Activated naive CD4-positive, alpha-beta T cell (primary cell): ENCODE measurements around the gene POLE2.
"Not testable (repeated sequence)": the region's sequence is repeated elsewhere in the genome, so short reads cannot be mapped to it uniquely, and the experiment has no call there.

Experiments used
- DNase-seq, 4 experiments: peaks; one replicate each; lab custom pipeline; 2025; lab: John Stamatoyannopoulos, UW

Gene POLE2

DNA sequence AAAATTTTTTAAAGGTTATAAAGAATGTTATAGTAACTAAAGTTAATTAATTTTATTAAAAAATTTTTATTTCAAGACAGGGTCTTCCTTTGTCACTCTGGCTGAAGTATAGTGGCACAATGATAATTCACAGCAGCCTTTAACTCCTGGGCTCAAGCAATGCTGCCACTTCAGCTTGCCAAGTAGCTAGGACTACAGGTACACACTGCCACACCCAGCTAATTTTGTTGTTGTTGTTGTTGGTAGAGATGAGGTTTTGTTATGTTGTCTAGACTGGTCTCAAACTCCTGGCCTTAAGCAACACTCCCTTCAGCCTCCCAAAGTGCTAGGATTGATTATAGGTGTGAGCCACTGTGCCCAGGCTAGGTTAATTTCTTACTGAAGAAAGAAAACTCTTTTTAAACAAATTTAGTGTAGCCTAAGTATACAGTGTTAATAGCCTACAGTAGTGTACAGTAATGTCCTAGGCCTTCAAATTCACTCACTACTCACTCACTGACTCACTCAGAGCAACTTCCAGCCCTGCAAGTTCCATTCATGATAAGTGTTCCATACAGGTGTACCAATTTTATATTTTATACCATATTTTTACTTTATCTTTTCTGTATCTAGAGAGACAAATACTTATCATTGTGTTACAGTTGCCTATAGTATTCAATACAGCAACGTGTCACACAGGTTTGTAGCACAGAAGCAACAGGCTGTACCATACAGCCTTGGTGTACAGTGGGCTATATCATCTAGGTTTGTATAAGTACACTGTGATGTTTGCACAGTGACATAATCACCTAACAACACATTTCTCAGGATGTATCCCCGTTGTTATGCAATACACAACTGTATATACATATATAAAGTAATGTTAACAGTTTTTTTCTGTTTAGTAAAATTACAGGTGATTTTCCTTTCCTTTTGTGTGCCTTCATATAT, 28.2 kb downstream of the POLE2 start:
- no peak for DNase-seq

DNA sequence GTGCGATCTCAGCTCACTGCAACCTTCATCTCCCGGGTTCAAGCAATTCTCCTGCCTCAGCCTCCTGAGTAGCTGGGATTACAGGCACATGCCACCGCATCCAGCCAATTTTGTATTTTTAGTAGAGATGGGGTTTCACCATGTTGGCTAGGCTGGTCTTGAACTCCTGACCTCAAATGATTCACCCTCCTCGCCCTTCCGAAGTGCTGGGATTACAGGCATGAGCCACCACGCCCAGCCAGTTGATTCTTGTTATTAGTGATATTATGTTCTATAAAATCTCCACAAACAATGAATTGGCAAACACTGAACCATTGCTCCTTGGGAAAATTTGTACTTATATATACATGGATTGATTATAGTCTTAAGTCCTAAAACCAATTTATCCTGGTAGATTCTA, 30.5 kb downstream of the POLE2 start:
- not testable (repeated sequence) for DNase-seq

DNA sequence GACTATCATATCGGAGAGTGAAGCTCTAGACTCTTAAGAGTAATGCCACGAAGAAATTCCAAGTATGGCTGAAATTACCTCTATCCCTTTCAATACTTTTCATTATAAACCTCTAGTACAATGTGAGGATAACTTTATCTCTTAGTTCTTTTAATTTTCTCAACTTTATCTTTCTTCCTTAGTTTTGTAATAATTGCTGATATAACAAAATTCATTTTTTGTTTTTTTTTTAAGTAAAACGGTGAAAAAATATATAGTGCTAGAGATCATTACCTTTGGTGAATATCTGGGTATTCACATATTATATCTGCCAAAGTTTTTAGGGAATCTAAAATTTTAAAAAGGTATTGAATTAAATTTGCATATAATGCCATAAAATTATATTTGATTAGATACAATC, 33.5 kb downstream of the POLE2 start:
- no peak for DNase-seq

DNA sequence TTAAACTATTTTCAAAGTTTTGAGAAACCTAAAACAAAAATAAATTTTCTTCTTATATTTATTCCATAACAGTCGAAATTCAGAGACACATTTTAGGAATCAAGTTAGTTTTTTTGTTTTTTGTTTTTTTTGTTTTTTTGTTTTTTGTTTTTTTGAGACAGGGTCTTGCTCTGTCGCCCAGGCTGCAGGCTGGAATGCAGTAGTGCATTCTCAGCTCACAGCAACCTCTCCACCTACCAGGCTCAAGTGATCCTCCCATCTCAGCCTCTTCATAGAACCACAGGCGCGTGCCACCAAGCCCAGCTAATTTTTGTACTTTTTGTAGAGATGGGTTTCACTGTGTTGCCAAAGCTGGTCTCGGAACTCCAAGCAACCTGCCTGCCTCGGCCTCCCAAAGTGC, 34.5 kb downstream of the POLE2 start:
- no peak for DNase-seq

DNA sequence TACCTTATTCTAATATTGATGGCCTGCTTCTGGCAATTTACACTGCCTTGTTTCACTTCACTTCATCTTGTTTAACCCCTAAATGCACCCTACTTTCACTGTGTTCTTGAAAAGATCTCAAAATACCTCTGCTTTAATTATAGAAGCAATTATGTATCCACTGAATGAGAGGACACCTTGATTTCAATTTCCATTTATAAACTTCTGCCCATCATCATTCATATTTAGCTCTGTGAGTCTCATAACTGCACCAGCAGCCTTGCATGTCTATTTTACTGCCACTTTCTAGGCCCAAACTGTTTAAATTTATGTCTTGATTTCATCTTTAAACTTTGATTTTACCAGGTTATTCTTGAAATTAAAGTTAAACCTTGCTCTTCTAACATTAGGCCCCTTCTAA, 45.9 kb downstream of the POLE2 start:
- DNase-seq: no peak

DNA sequence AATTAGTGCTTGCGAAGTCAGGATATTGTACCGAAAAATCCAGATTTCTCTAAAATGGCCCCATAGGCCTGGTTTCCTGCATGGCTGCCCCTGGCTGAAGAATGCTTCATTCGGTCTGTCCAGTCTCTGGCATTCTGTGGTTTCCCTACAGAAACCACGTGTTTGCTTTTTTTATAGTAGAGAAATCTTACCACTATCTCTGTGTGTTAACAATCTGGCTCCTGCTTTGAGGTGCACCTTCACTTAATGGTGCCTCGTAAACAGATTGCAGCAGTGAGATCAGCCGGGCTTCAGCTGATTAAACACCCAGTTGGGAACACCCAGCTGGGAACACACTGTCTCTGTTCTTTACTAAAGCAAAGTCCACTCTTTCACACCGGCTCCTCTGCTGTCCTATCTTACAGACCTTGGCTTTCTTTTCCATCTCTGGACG, 46.3 kb downstream of the POLE2 start:
- DNase-seq: no peak

DNA sequence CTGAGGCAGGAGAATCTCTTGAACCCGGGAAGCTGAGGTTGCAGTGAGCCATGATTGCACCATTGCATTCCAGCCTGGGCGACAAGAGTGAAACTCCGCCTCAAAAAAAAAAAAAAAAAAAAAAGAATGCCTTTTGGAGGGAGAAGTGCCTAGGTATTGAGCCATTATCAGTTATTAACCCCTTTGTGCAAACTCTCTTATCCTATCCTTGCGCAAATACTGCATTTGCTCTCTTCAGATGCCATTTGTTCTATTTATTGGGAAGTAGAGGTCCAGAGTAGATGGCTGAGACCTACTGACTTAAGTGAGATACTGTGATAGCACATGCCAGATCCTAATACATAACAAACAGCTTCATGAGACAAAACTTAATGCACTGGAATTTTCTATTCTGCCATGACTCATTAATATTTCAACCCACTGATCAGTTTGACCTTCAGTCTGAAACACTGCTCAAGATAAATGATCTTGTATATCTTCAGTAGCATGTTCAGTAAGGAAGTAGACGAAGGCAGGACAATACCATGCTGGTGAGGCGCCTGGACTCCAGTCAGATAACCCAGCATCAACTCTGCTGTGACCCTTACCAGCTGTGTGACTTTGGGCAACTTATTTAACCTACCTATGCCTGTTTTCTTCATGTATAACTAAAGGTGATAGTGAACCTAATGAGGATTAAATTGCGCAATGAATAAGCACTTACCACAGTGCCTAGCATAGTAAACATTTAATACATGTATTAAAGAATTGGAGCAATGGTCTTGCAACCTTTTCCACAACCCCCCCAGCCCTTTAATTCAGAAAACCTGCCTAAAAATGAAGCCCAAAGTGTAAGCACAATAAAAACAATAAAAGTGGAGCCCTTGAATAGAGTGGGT, 47.2 kb downstream of the POLE2 start:
- DNase-seq: no peak

DNA sequence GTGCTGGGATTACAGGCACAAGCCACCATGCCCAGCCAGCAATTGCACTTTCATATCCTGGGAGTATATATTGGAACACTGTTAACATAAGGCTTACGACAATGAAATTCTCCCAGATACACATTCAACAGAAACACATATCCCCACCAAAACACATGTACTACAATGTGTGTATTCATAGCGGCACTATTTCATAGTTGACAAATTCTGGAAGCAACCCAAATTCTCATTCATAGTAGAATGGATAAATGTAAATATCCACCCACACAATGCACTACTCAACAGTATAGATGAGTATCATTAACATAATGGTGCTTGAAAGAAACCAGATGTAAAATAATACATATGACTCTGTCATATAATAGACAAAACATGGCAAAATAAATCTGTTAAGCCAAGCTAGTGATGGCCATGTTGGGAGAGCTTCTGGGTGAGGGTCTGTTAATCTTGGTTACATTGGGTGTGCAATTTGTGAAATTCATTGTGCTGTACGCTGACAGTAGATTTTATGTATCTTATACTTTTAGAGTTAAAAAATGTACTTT, 50.4 kb downstream of the POLE2 start:
- no peak for DNase-seq

DNA sequence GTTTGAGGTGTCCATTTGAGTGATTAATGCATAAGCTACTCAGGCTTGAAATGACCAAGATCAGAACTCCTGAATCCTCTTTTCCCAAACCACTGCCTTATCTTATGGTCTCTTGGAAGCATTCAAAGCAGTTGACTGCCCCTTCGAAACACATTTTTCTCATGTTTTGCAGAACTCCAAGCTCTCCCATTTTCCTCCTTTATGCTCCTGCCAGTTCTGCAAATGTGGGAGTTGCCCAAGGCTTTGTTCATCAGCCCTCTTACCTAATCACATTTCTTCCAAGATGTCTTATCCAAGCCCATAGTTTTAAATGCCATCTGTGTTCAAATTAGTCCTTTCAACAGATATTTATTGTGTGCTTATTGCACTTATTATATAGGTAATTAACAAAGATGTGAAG, 51.1 kb downstream of the POLE2 start:
- no peak for DNase-seq

DNA sequence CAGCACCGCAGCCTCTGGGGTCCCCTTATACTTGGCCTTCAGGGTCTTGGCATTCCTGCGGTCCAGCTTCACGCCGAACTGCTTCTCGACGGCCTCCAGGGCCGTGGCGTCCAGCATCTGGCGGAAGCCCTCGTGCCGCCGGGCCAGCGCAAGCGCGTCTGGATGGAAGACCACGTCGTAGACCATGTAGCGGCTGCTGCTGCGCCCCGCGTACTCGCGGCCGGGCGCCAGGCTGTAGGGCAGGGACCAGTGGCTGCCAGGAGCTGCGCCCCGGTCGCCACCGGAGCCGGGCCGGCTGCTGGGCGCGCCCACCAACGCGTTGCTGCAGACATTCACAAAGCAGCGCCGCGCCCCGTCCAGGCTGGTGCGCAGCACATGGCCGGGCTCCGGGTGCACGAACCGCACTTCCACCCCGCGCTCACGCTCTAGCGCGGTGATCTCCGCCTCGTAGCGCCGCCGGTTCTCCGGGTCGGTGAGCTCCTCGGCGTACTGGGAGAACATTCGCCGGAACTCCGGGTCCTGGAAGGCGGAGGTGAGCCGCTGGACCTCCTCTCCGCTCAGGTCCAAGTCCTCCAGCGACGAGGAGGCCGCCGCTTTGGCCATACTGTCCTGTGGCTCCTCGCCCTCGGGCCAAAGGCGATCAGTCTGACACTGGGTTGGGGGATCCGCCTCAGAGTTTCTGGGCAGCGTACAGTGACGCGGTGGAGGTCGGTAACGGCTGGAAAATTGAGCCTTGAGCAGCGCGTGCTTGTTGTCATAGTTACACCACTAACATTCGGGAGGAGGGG, 53.3 kb downstream of the POLE2 start, which contains the start of gene DNAAF2:
DNAAF2 (minus strand) TSS at position 698 of the 788 bp plus-strand sequence; CDS start at position 603, 95 bp downstream.
- peak; percentile 17 to 57 (median 46) for DNase-seq

DNA sequence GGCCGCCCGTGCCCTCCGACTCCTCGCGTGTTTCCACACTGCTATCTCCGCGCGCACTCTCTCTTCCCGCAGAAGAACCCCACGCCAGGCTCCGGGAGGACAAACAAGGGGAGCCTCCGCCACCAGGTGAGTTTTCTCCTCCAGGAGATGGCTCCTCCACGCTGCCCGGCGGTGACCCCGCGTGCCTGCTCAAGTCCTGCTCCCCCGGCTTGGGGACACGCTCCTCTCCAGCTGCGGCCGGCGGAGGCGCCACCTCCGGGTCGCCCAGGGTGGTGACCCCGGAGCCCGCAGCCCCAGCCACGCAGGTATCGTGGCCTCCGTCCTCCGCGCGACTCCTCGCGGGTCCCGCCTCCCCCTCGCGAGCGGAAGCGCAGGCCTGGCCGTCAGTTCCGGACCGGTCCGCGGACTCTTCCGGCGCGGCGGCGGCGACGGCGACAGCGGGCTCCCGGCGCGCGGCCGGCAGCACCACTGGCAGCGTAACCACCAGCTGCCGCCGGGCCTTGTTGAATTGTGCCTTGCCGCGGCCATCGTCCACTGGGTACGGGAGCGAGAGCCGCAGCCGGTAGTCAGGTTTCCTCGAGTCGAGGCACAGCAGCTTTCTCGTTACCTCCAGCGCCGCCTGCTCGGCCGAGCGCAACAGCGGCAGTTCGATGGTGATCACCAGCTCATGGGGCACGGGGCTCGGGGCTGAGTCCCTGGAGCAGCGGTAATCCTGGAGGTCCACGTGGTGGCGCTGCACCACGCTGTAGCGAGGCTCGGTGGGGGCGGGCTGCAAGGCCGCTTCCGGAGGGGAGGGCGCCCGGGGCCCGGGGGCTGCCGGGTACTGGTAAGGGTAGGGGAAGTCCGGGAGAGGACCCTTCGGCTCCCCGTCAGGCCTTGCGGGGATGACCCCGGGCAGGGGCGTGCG, 54.1 kb downstream of the POLE2 start:
- DNase-seq: peak; percentile 87 to 93 (median 91)

DNA sequence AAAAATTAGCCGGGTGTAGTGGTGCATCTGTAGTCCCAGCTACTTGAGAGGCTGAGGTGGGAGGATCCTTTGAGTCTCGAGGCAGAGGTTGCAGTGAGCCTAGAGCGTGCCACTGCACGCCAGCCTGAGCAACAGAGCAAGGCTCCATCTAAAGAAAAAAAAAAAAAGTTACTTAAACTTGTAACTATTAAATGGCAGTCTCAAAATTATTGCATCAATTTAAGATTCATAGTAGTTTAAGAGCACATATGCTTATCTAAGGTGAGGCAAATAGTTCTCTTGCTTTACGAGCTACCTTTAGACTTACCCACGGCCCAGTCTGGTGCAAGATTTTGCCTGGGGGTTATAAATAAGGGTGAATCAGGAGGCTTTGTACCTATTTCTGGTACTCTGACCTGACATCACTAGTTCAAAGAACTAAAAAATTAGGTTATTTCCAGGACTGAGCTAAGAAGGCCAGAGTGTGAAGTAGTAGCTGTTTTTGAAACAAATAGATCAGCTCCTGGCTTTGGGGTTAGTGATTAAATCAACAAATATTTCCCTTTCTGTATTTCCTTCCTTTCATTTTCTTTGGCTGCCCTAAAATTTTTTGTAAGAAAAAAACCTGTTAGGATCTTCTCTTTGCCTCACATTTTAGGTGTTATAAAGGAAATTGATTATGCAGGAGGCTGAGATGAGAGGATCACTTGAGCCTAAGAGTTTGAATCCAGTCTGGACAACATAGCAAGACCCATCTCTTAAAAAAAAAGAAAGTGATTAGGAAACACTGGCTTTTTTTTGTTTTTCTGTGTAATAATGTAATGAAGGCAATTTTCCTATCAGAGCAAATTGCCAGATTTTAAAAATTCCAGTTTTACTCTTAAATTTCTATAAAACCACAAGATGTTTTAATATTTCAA, 63.8 kb downstream of the POLE2 start:
- DNase-seq: no peak

DNA sequence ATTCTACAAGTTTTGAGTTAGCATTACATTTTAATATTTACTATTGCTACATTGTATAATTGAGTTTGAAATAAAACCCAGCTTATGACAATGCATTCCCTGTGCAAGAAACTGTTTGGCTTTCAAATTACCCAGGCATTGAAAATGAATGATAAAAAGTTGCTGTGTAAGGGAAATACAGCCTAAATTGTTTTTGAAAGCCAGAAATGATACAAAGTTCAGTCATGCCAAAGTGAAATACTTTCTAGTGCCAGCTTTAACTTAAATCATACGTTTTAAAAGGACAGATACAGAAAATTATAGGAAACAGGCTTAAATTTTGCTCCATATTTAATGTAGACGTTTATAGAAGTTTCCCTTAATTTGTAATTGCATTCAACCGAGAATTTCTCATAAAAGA, 64.6 kb downstream of the POLE2 start:
- no peak for DNase-seq

DNA sequence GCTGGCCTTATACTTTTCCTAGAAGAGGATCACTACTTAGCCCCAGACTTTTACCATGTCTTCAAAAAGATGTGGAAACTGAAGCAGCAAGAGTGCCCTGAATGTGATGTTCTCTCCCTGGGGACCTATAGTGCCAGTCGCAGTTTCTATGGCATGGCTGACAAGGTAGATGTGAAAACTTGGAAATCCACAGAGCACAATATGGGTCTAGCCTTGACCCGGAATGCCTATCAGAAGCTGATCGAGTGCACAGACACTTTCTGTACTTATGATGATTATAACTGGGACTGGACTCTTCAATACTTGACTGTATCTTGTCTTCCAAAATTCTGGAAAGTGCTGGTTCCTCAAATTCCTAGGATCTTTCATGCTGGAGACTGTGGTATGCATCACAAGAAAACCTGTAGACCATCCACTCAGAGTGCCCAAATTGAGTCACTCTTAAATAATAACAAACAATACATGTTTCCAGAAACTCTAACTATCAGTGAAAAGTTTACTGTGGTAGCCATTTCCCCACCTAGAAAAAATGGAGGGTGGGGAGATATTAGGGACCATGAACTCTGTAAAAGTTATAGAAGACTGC, 65.9 kb downstream of the POLE2 start:
- no peak for DNase-seq

DNA sequence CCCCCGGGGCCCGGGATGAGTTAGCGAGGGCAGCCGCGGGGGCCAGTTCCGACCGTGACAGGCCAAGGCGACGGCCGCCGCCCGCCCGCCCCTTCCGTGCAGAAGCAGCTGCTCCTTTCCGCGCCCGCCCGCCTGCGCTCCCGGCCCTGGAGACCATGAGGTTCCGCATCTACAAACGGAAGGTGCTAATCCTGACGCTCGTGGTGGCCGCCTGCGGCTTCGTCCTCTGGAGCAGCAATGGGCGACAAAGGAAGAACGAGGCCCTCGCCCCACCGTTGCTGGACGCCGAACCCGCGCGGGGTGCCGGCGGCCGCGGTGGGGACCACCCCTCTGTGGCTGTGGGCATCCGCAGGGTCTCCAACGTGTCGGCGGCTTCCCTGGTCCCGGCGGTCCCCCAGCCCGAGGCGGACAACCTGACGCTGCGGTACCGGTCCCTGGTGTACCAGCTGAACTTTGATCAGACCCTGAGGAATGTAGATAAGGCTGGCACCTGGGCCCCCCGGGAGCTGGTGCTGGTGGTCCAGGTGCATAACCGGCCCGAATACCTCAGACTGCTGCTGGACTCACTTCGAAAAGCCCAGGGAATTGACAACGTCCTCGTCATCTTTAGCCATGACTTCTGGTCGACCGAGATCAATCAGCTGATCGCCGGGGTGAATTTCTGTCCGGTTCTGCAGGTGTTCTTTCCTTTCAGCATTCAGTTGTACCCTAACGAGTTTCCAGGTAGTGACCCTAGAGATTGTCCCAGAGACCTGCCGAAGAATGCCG, 66.7 kb downstream of the POLE2 start:
- DNase-seq: peak in 1 of 4 experiments; percentile 59

DNA sequence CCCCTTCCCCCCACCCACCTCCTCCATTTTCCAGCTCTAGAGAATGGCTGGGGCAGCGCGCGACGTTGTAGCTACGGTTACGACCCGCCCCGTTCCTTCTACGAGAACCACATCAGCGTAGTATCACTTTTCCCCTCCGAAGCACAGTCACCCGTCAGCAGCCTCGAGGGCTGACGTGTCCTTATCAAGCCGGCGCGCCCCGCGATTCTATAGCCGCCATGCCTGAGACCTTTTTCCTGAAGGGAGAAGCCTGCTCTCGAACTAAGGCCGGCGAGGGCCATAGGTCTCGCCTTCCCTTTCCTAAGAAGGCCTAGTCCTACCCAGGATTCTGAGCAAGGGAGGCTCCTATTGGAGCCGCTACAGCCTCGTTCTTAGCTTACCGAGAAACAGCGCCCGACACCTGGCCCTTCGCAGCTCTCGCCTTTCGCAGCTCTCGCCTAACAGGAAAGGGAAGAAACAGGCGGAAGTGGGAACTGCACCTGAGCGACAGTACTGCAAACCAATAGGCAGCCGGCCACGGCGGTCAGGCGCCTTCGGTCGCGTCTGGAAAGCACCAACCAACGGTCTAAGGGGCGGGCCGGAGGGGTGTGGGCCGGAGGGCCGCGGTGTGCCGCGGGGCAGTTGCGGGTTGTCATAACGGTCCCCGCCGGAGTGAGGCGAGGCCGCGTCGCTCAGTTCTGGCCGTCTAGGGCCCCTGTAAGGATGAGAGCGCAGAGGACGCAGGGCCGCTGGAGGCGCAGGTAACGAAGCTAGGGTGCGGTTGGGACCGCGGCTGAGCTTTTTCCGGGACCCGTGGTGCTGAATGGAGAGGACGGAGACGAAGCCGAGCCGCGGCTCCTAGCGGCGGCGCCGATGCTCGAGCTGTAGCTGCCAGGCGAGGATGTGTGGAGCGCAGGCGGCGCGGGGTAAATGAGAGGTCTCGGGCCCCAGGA, 67.6 kb downstream of the POLE2 start, which contains the start of the genes MGAT2 and RPL36AL:
MGAT2 (plus strand) TSS at position 618 of the 932 bp plus-strand sequence. CDS start 470 bp downstream, outside the sequence.
RPL36AL (minus strand) TSS at position 445 of the 932 bp plus-strand sequence. CDS start 1,522 bp downstream, outside the sequence.
- DNase-seq: peak; percentile 82 to 90 (median 90)

DNA sequence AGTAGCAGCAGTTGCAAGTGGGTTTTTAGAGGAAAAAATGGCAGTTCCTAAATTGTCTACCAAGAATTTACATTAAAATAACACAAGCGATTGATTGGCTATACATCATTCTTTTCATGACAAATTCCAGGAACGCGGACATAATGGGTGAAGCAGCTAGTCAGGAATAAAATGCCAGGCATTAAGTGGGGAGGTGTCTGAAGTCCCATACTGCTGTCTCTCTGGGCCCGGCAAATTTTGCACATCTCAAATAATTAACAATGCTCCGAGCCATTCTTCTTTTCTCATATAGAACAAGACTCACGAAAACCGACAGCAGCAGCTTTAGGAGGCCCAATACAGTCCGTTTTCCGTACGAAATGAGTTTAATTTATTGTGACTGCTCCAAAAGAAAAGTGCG, 68.3 kb downstream of the POLE2 start:
- DNase-seq: no peak
